Duodenal mucosa (tissue), 2 donors: ENCODE data around the gene CAMK2B.

Experiments
- H3K27ac ChIP-seq: one replicate; pipeline ENCODE4 v1.7.0; 2013; ENCODE audit warnings: low read depth, low read length
- H3K27me3 ChIP-seq, 2 donors: one replicate each; pipeline ENCODE4 v1.7.0; 2013; ENCODE audit warnings: low read length in 2 of 2, control low read depth in 1 of 2; ENCODE audit not compliant: insufficient read depth in 2 of 2, control insufficient read depth in 1 of 2
- H3K36me3 ChIP-seq, 2 donors: one replicate each; pipeline ENCODE4 v1.7.0; 2013; ENCODE audit warnings: low read length in 2 of 2, control low read depth in 1 of 2; ENCODE audit not compliant: insufficient read depth in 2 of 2, control insufficient read depth in 1 of 2
- H3K4me1 ChIP-seq, 2 donors: one replicate each; pipeline ENCODE4 v1.7.0; 2013; ENCODE audit warnings: low read length in 2 of 2, control low read depth in 1 of 2; ENCODE audit not compliant: insufficient read depth in 2 of 2, control insufficient read depth in 1 of 2
- H3K4me3 ChIP-seq, 2 donors: one replicate each; pipeline ENCODE4 v1.7.0; 2013; ENCODE audit warnings: low read length in 2 of 2, low read depth in 1 of 2
- H3K9ac ChIP-seq, 2 donors: one replicate each; pipeline ENCODE4 v1.7.0; 2013; ENCODE audit warnings: low read length in 2 of 2, low read depth in 1 of 2
- H3K9me3 ChIP-seq, 2 donors: one replicate each; pipeline ENCODE4 v1.7.0; 2013; ENCODE audit warnings: low read length in 2 of 2, control low read depth in 1 of 2; ENCODE audit not compliant: control insufficient read depth in 1 of 2

Gene CAMK2B

GRCh38 chr7:44267178-44267577 is 58.2 kb downstream of the CAMK2B start:
- Histone ChIP-seq H3K27me3 (peaks cover 5 to 6% of the 10 kb centered on the region in 2 donors), H3K9ac (no peak overlapping the region), H3K9me3 (no peaks in the 10 kb centered on the region), H3K36me3 (no peaks in the 10 kb centered on the region), H3K4me1 (no peaks in the 10 kb centered on the region), H3K4me3 (no peak overlapping the region), H3K27ac (no peak overlapping the region)

- Histone ChIP-seq H3K4me3 (no peak overlapping the region), H3K9ac (no peak overlapping the region), H3K4me1 (no peaks in the 10 kb centered on the region), H3K9me3 (no peaks in the 10 kb centered on the region), H3K27me3 (peaks cover 5 to 6% of the 10 kb centered on the region in 2 donors), H3K27ac (no peak overlapping the region), H3K36me3 (no peaks in the 10 kb centered on the region)
Observed at GRCh38 chr7:44266526-44266925, 58.9 kb downstream of the CAMK2B start.

GRCh38 chr7:44265728-44266127 is 59.7 kb downstream of the CAMK2B start:
- no peak overlapping the region for H3K9ac ChIP-seq
- no peaks in the 10 kb centered on the region for H3K4me1 ChIP-seq
- H3K27ac ChIP-seq = no peak overlapping the region
- H3K4me3 ChIP-seq = no peak overlapping the region
- peaks cover 5 to 6% of the 10 kb centered on the region in 2 donors for H3K27me3 ChIP-seq
- H3K36me3 ChIP-seq = no peaks in the 10 kb centered on the region
- no peaks in the 10 kb centered on the region for H3K9me3 ChIP-seq

- Histone ChIP-seq H3K4me3 (no peak overlapping the region), H3K36me3 (no peaks in the 10 kb centered on the region), H3K9ac (no peak overlapping the region), H3K27ac (no peak overlapping the region), H3K4me1 (no peaks in the 10 kb centered on the region), H3K9me3 (no peaks in the 10 kb centered on the region), H3K27me3 (peaks cover 5 to 6% of the 10 kb centered on the region in 2 donors)
Observed at GRCh38 chr7:44264221-44264931, 61.0 kb downstream of the CAMK2B start.

- Histone ChIP-seq H3K27ac (no peak overlapping the region), H3K9me3 (no peaks in the 10 kb centered on the region), H3K27me3 (peaks cover 5 to 6% of the 10 kb centered on the region in 2 donors), H3K9ac (no peak overlapping the region), H3K4me1 (peaks cover 3 to 5% of the 10 kb centered on the region in 2 donors), H3K36me3 (no peaks in the 10 kb centered on the region), H3K4me3 (no peak overlapping the region)
Observed at GRCh38 chr7:44263326-44264082, 61.9 kb downstream of the CAMK2B start.

- Histone ChIP-seq H3K4me3 (no peak overlapping the region), H3K9ac (no peak overlapping the region), H3K27me3 (peaks cover 5 to 6% of the 10 kb centered on the region in 2 donors), H3K4me1 (peaks cover 15 to 19% of the 10 kb centered on the region in 2 donors), H3K9me3 (no peaks in the 10 kb centered on the region), H3K36me3 (no peaks in the 10 kb centered on the region), H3K27ac (no peak overlapping the region)
Observed at GRCh38 chr7:44262031-44262430, 63.4 kb downstream of the CAMK2B start.

GRCh38 chr7:44261240-44261639 is 64.2 kb downstream of the CAMK2B start:
- Histone ChIP-seq H3K4me1 (peaks cover 15 to 19% of the 10 kb centered on the region in 2 donors), H3K27me3 (peaks cover 4 to 5% of the 10 kb centered on the region in 2 donors), H3K9ac (no peak overlapping the region), H3K4me3 (no peak overlapping the region), H3K27ac (no peak overlapping the region), H3K9me3 (no peaks in the 10 kb centered on the region), H3K36me3 (no peaks in the 10 kb centered on the region)

GRCh38 chr7:44259547-44260457 is 65.6 kb downstream of the CAMK2B start:
- peaks cover 15 to 19% of the 10 kb centered on the region in 2 donors for H3K4me1 ChIP-seq
- H3K27ac ChIP-seq = no peak overlapping the region
- peaks cover 0 to 2% of the 10 kb centered on the region in 2 donors for H3K27me3 ChIP-seq
- no peak overlapping the region for H3K4me3 ChIP-seq
- H3K9ac ChIP-seq = no peak overlapping the region
- no peaks in the 10 kb centered on the region for H3K9me3 ChIP-seq
- no peaks in the 10 kb centered on the region for H3K36me3 ChIP-seq

GRCh38 chr7:44258865-44259546 is 66.4 kb downstream of the CAMK2B start:
- H3K9ac ChIP-seq = no peak overlapping the region
- no peaks in the 10 kb centered on the region for H3K9me3 ChIP-seq
- no peaks in the 10 kb centered on the region for H3K36me3 ChIP-seq
- H3K27me3 ChIP-seq = no peaks in the 10 kb centered on the region
- no peak overlapping the region for H3K4me3 ChIP-seq
- H3K27ac ChIP-seq = no peak overlapping the region
- H3K4me1 ChIP-seq = peaks cover 15 to 19% of the 10 kb centered on the region in 2 donors
